GM19023 (cell line): Measurements from ENCODE around the gene EDN3.

Experiments used
- ATAC-seq: cut with Tn5 transposase; IDR thresholded peaks from one replicate; pipeline ENCODE4 v1.9.1; 2021; ENCODE audit warnings: mild to moderate bottlenecking, moderate library complexity; ENCODE audit not compliant: unreplicated experiment

The EDN3 gene

GRCh38 chr20:59300333-59301081 lies at the start of gene EDN3:
EDN3 (plus strand) TSS chr20:59300611; CDS start chr20:59300813, 202 bp downstream.
- ATAC-seq = no peak

- no peak for ATAC-seq
Observed at GRCh38 chr20:59253325-59253724, 47.1 kb upstream of the EDN3 start.

- no peak for ATAC-seq
Observed at GRCh38 chr20:59253779-59254319, 46.6 kb upstream of the EDN3 start.

- no peak for ATAC-seq
Observed at GRCh38 chr20:59255256-59255655, 45.2 kb upstream of the EDN3 start.

- no peak for ATAC-seq
Observed at GRCh38 chr20:59258221-59258621, 42.2 kb upstream of the EDN3 start.

- ATAC-seq = no peak
Observed at GRCh38 chr20:59259946-59260345, 40.5 kb upstream of the EDN3 start.

GRCh38 chr20:59265298-59265697 lies 35.1 kb upstream of the EDN3 start:
- no peak for ATAC-seq

- no peak for ATAC-seq
Observed at GRCh38 chr20:59268870-59269269, 31.5 kb upstream of the EDN3 start.

GRCh38 chr20:59269411-59270025 lies 30.9 kb upstream of the EDN3 start:
- no peak for ATAC-seq

- ATAC-seq = no peak
Observed at GRCh38 chr20:59270380-59270779, 30.0 kb upstream of the EDN3 start.

GRCh38 chr20:59273739-59274357 lies 26.6 kb upstream of the EDN3 start:
- no peak for ATAC-seq

- ATAC-seq = no peak
Observed at GRCh38 chr20:59276938-59277337, 23.5 kb upstream of the EDN3 start.

GRCh38 chr20:59284470-59284869 lies 15.9 kb upstream of the EDN3 start:
- no peak for ATAC-seq

GRCh38 chr20:59289994-59290393 lies 10.4 kb upstream of the EDN3 start:
- ATAC-seq = no peak

- no peak for ATAC-seq
Observed at GRCh38 chr20:59291740-59292383, 8.5 kb upstream of the EDN3 start.

GRCh38 chr20:59295531-59295930 lies 4.9 kb upstream of the EDN3 start:
- no peak for ATAC-seq

GRCh38 chr20:59297686-59298085 lies 2.7 kb upstream of the EDN3 start:
- no peak for ATAC-seq

- ATAC-seq = no peak
Observed at GRCh38 chr20:59299945-59300332, 472 bp upstream of the EDN3 start.

GRCh38 chr20:59301343-59302007 lies 1.1 kb downstream of the EDN3 start:
- ATAC-seq = no peak

GRCh38 chr20:59305908-59306655 lies 5.7 kb downstream of the EDN3 start:
- no peak for ATAC-seq
